Mucosa of gallbladder (tissue), 1 donor: ENCODE measurements around the gene WDR4. TPM values are rescaled to one million over a fixed set of nuclear protein-coding genes. Genes with fewer than 3 reads are reported as not detected.
A peak's percentile ranks its signal among the peaks of the same experiment; 100 is the strongest.
"Not testable (repeated sequence)": the region's sequence is repeated elsewhere in the genome, so short reads cannot be mapped to it uniquely, and the experiment has no call there.

ENCODE experiments used
- DNase-seq: peaks from one replicate; pipeline ENCODE4 v3.0.0-alpha.2; 2020; ENCODE audit warnings: low spot score
- total RNA-seq: library from RNA; stranded (reverse); gene quantifications from one replicate; pipeline ENCODE4 v1.2.1, GENCODE V29; 2021
- donor health status: DM: no; HTN: no; CAD: no.

WDR4 gene
- total RNA-seq, result 14.8 TPM

GRCh38 chr21:42878993-42879787 lies at the start of gene WDR4:
TSS of gene WDR4 (minus strand) at chr21:42879539. CDS start at chr21:42879495, 44 bp downstream.
- peak; percentile 99 for DNase-seq

GRCh38 chr21:42927474-42928200 lies 48.3 kb upstream of the WDR4 start:
- not testable (repeated sequence) for DNase-seq

- DNase-seq, result no peak
Measured at GRCh38 chr21:42925114-42925926, 46.0 kb upstream of the WDR4 start, which contains the start of gene ERVH48-1. TSS of gene ERVH48-1 (minus strand) at chr21:42925630. CDS start at chr21:42919006, 6,624 bp downstream.

GRCh38 chr21:42924433-42924751 lies 45.1 kb upstream of the WDR4 start:
- no peak for DNase-seq

GRCh38 chr21:42923553-42924432 lies 44.5 kb upstream of the WDR4 start:
- DNase-seq, result peak; percentile 77

- no peak for DNase-seq
Measured at GRCh38 chr21:42922918-42923317, 43.6 kb upstream of the WDR4 start.

GRCh38 chr21:42921927-42922326 lies 42.6 kb upstream of the WDR4 start:
- no peak for DNase-seq

- DNase-seq, result no peak
Measured at GRCh38 chr21:42918291-42918690, 39.0 kb upstream of the WDR4 start.

GRCh38 chr21:42913476-42913875 lies 34.1 kb upstream of the WDR4 start:
- no peak for DNase-seq

GRCh38 chr21:42911920-42912319 lies 32.6 kb upstream of the WDR4 start:
- not testable (repeated sequence) for DNase-seq

- not testable (repeated sequence) for DNase-seq
Measured at GRCh38 chr21:42908484-42908883, 29.1 kb upstream of the WDR4 start.

GRCh38 chr21:42906233-42906632 lies 26.9 kb upstream of the WDR4 start:
- DNase-seq, result no peak

- no peak for DNase-seq
Measured at GRCh38 chr21:42905195-42905594, 25.9 kb upstream of the WDR4 start.

GRCh38 chr21:42903817-42904216 lies 24.5 kb upstream of the WDR4 start:
- DNase-seq, result no peak

GRCh38 chr21:42900446-42900845 lies 21.1 kb upstream of the WDR4 start:
- no peak for DNase-seq

GRCh38 chr21:42892931-42893755 lies 13.8 kb upstream of the WDR4 start, which contains the start of gene NDUFV3:
TSS of gene NDUFV3 (plus strand) at chr21:42893309. CDS start at chr21:42893334, 25 bp downstream.
- peak; percentile 100 for DNase-seq

GRCh38 chr21:42892582-42892930 lies 13.2 kb upstream of the WDR4 start:
- no peak for DNase-seq

GRCh38 chr21:42887326-42887725 lies 8.0 kb upstream of the WDR4 start:
- no peak for DNase-seq

- no peak for DNase-seq
Measured at GRCh38 chr21:42883921-42884320, 4.6 kb upstream of the WDR4 start.

- no peak for DNase-seq
Measured at GRCh38 chr21:42880352-42880751, 1.0 kb upstream of the WDR4 start.

GRCh38 chr21:42878678-42878992 lies 704 bp downstream of the WDR4 start:
- DNase-seq, result no peak
